Right renal pelvis (tissue), 4 donors: ENCODE results near the gene SCIMP. TPM values are rescaled to one million over a fixed set of nuclear protein-coding genes. Genes with fewer than 3 reads are reported as not detected.

Experiments used
- DNase-seq, 4 donors: peaks; one replicate each; pipeline ENCODE4 v3.0.0-alpha.2; 2013; ENCODE audit warnings: low read depth in 4 of 4, low spot score in 3 of 4, missing footprints in 1 of 4
- polyA plus RNA-seq, 4 donors: library from polyadenylated mRNA; unstranded; fragments of 120-200 nt; gene quantifications; one replicate each; pipeline ENCODE4 v1.2.1, GENCODE V29; 2013; ENCODE audit not compliant: insufficient read length in 4 of 4

Gene SCIMP
- 1 to 10 TPM; 1.2 to 1.8 (median 1.4) TPM for polyA plus RNA-seq

DNA sequence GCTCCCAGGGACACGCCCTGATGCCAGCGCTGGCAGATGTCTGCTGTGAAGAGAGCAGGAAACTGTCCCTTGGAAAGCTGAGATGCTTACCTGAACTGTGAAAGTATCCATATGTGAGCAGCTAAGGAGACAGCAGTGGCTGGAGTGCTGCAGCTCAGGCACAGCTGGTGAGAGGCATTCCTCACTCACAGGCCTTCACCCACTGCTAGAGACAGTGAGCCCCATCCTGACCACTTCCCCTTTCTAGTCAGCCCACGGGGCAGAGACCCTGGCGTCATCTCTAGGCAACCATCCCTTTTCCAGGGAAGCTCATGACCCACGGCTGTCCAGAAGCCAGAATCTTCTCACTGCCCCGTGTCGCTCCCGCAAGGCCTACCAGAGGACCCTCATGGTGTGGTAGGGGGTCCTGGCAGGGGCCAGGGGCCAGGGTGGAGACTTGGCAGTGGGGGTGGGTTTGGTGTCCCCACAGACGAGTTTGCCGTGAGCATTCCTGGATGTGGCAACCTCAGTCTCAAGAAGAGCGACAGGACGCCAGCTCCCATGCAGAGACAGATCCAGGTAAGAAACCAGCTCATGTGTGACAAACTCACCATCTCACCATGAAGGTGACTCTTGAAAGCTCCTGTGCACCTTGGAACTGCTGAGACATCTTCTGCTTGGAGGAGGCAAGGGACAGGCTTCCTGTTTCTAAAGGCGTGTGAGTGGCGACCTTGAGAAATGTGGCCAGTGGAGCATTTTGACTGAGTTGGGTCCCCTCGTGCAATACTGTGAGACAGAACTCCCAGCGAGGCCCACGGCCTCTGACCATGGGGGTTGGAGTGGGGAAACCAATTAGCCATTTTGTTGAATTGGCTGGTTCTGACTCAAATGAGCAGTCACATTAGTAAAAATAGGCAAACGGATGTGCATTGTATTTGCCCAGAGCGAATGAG is at the start of gene SCIMP:
SCIMP (minus strand) TSS at position 216 of the 932 bp plus-strand sequence; CDS start at position 111, 105 bp downstream.
- no peak for DNase-seq

DNA sequence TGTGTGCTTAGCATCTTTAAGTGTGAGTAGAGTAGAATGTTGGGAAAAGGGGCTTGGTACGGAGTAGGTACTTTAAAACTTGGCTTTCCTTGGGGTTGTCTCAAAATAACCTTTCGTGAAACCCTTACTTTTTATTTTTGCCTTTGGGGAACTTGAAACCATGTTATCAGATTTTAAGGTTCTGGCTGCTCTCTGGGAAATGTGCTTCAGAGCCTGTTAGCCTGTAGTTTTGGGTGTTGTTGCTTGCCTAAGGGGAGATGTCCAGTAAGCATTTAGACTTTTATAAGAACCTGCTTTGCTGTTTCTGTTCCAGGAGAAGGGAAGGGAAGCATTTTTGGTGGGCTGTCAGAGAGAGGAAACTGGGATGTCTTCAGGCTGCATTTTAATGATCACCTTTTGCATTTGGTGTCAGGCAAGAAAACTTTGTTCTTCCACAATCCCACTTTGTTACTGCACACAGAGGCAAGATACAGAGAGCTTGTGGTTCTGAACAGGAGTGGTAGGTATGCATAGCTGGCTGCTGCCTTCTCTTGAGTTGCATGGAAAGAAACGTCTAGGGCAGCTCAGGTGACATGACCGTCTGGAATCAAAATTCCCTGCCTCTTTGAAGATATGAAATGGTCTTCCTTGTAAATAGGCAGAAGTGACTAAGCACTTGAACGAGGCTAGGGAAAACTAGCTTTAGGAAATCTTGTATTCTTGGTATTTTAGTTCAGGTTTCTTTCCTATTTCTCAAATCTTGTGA is 49.1 kb upstream of the SCIMP start:
- DNase-seq, result no peak

DNA sequence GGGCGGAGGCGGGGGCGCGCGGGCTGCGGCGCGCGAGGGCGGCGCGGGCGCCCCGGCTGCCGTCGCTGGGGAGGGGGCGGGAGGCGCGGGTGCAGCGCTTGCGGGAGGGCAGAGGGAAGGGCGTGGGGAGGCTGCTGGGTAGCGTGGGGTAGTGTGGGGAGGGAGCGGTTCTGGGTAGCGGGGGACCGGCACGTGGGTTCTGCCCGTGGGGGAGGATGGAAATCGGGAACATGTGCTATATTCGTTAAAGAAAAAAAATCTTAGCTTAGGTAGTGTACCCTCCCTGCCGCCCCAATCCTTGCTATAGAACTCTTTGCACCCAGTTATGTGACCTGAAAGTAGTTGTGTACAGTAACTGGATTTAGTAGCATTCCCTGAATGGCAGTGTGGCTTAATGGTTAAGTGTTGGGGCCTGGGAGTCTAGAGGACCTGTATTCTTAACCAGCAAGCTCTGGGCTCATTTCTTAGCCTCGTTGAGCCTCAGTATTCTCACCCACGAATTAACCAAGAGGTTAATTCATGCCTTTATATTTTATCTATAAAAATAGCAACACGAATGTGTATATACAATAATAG is 48.1 kb upstream of the SCIMP start:
- peak in 1 of 4 donors; percentile 6 for DNase-seq

DNA sequence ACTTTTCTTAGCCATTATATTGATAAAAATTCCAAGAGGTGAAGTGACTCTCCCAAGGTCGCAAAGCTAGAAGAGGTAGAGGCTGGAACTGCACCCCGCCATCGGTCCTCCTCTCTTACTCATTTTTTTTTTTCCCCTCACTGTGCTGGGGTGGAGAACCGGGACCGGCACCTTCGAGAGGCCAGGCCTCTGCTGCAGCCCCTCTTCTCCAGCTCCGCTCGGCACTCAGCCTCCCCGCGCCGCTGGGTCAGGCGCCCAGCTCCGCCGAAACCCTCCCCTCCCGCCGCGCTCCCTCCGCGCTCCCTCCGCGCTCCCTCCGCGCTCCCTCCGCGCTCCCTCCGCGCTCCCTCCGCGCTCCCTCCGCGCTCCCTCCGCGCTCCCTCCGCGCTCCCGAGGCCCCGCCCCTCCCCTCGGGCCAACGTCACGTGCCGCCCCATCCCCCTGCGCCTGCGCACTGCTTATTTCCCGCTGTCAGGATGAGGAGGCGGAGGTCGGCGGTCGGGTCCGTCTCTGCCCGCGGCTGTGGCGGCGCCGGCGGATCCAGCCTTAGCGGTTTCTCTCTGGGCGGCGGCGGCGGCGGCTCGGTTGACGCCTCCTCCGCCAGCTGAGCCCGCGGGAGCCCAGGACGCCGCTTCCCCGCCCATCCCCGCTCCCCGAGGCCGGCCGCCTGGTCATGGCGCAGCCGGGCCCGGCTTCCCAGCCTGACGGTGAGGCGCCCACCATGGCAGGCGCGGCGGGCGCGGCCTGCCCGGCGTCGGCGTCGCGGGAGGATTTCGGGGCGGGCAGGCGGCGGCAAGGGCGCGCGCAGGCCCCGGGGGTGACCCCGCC is 47.4 kb upstream of the SCIMP start, which contains the start of gene RABEP1:
RABEP1 (plus strand) TSS at position 471 of the 828 bp plus-strand sequence; CDS start at position 674, 203 bp downstream.
- DNase-seq, result peak; percentile 79 to 83 (median 82)

DNA sequence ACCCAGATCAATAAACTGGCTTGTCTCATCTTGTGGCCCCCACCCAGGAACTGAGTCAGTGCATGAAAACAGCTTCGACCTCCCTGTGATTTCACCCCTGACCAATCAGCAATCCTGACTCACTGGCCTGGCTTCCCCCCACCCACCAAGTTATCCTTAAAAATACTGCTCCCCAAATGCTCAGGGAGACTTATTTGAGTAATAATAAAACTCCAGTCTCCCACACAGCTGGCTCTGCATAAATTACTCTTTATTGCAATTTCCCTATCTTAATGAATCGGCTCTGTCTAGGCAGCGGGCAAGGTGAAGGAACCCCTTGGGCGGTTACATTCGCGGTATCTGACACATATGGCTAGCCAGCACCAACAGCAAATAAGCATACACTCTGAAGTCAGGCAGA is 37.7 kb upstream of the SCIMP start:
- DNase-seq, result no peak

DNA sequence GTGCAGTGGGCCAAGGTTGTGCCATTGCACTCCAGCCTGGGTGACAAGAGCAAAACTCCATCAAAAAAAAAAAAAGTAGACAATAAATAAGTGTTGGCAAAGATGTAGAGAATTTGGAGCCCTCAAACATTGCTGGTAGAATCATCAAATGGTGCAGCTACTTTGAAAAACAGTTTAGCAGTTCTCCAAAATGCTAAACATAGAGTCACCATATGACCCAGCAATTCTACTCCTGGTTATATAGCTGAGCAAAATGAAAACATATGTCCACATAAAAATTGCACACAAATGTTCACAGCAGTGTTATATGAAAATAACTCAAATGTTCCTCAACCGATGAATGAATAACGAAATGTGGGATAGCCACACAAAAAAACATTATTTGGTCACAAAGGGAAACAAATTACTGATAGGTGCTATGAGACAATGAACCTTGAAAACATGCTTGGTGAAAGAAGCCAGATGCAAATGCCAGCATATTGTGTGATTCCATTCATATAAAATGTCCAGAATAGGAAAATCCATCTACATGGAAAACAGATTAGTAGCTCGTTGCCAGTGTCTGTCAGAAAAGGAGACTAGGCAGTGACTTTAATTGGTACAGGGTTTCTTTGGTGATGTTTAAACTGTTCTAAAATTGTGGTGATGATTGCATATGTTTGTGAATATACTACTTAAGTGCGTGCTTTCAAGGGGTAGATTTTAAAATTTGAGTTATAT is 34.7 kb upstream of the SCIMP start:
- no peak for DNase-seq

DNA sequence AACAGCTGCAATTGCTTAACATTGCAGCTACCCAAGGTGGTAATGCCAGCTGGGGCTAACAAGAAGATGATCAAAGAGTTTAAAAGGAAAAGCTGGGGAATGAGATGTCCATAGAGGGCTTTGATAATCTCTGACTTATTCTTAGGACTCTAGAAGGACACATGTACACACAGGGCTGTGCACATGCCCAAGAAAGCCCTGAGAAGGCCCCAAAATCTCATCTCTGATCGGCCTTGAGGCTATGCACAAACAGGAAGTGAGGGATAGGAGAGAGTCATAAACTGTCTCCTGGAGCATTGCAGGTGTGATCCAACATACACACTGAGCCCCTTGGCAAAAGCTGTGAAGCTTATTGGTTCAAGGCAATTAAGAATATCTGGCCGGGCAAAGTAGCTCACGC is 30.2 kb upstream of the SCIMP start:
- no peak for DNase-seq

DNA sequence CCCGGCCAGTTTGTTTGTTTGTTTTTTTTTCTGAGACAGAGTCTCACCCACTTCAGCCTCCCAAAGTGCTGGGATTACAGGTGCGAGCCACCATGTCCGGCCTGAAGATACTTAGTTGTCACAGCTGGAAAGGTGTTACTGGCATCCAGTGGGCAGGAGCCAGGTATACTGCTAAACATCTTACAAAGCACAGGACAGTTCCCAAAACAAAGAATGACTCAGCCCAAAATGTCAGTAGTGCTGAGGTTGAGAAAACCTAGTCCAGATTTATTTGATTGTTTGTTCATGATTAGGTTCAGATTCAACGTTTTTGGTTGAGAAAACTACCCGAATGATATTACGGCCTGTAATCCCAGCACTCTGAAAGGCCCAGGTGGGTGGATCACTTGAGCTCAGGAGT is 28.8 kb upstream of the SCIMP start:
- DNase-seq, result no peak

DNA sequence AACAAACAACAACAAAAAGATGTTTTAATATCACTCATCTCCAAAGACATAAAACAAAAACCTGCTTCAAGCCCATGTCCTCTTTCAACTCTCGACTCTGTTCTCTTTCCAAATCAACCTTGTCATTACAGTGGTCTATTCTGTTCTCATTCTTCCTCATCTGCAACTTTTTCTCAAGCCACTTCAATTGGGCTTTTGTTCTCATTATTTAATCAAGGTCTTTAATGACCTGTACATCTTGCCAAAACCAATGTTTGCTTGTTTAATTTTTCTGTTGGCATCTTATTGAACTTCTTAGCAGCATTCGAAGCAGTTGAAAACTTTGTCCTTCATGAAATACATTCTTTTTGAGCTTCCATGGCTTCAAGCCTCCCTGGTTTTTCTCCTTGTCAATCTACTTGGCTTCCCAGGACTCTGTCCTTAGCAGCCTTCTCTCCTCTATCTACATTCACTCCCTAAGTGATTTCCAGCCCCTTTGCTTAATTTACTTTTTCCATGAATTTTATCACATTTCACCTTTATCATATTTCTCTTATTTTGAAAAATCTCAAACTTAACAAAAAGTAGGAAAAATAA is 27.8 kb upstream of the SCIMP start:
- no peak for DNase-seq

DNA sequence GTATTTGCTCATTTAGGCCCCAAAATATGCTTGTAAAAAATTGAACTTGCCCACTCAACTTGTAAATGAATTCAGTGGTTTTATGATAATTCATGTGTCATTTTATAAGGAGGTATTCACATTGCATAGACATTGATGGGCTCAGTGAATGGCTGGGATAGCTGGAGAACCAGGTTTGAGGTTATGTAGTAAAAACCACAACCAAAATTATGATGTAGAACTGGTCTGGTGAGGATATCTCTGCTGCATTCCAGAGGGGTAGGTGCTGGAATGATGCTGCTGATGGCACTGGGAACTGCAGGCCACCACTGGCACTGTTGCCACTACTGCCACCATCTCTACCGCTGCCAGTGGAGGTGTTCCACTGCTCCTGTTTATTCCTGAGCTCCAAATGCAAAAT is 25.9 kb upstream of the SCIMP start:
- DNase-seq, result no peak

DNA sequence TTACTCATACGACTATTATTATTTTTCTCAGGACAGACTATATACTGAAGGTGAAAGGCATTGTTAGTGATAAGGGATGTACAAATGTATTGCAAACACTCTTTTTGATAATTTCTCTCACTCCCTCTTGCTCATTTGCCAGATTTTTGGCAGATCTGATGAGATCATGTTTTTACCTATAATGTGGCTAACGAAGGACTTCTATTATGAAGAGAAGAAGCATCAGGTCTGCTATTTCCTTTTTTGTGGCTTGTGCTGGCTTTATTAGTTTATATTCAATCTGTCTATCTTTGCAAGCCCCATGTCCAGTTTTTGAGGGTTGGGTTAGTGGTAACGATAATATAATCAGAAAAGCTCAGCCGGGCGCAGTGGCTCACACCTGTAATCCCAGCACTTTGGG is 22.5 kb upstream of the SCIMP start:
- no peak for DNase-seq

DNA sequence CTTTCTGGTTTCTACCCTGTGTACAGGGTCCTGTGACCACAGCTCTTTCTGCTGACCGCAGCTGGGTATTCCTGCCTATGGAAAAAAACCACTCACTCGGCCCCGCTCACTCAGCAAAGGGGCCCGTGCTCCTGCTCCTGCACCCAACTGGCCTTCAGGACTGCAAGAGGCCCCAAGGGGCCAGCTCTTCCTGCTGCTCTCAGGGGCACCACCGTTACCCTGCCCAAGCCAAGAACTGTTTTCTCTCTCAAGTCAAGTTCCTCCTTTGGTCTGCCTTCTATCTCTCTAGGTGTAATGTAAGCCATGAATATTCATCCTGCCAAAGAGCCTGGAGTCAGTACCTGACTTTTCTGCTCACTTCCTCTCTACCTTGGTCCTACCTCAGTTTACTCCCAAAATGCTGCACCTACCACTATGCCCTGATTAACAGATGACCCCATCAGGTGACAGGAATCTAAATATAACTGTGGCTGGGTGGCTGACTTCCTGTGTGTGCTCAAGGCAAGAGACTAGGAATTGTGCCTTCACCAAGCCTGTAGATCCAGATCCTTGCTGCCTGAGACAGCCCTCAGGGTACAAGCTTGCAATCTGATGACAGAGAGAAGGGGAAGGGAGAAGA is 20.4 kb upstream of the SCIMP start:
- no peak for DNase-seq

DNA sequence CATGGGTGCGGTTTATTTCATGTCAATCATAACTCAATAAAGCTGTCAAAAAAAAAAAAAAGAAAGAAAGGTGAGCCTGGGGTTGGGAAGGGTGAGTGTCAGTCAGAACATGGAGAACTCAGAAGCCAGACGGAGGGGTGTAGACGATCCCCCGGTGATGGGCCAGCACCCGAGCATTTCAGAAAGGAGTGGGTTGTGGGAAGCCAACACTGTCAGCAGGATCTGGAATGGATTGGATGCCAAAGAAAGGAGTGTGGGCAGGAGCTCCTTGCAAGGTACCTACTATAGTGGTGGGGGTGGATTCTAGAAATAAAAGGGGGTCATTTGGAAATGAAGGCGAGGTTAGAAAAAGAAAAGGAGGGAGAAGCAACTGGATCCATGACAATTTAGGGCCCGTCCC is 19.8 kb upstream of the SCIMP start:
- DNase-seq, result no peak

DNA sequence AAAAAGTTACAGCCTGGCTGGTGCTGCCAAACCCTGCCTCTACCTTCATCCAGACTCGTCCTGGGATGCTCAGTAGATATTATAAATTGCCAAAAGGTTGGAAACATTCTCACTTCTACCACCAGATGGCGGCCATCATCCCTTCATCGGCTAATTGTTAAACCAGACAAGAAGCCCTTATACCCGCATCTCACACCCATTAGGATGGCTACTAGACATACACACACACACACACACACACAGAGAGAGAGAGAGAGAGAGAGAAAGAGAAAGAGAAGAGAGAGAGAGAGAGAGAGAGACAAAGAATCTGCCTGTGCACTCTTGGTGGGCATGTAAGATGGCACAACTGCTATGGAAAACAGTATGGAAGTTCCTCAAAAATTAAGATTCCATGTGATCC is 15.0 kb upstream of the SCIMP start:
- peak; percentile 46 to 56 (median 52) for DNase-seq

DNA sequence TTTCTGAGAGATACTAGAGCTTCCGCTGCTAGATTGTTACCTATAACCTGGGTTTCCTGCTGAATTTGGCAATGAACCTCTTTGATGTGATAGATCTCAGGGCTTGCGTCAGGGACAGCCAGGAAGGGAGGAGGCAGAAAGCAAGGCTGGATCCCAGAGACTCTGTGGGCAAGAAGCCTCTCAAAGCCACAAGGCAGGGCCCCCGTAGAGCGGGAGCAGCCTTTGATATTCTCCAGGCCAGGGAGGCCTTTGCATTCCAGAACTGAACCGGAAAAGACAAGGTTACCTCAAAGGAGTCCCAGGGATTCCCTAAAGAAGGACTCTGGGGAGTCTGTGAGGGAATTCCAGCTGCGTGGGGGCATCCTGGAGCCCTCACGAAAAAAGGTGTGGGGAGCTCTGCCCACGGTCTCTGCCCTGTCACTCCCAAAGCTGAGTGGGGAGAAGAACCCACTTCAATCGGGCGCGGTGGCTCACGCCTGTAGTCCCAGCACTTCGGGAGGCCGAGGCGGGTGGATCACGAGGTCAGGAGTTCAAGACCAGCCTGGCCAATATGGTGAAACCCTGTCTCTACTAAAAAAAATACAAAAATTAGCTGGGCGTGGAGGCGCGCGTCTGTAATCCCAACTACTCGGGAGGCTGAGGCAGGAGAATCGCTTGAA is 14.3 kb upstream of the SCIMP start:
- no peak for DNase-seq

DNA sequence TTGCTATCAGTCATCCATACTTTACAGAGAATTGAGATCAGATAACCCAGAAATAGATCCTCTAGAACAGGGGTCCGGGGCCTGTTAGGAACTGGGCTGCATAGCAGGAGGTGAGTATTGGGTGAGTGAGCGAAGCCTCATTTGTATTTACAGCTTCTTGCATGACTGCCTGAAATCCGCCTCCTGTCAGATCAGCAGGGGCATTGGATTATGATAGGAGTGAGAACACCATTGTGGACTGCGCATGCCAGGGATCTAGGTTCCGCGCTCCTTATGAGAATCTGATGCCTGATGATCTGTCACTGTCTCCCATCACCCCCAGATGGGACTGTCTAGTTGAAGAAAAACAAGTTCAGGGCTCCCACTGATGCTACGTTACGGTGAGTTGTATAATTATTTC is 13.0 kb upstream of the SCIMP start:
- DNase-seq, result no peak

DNA sequence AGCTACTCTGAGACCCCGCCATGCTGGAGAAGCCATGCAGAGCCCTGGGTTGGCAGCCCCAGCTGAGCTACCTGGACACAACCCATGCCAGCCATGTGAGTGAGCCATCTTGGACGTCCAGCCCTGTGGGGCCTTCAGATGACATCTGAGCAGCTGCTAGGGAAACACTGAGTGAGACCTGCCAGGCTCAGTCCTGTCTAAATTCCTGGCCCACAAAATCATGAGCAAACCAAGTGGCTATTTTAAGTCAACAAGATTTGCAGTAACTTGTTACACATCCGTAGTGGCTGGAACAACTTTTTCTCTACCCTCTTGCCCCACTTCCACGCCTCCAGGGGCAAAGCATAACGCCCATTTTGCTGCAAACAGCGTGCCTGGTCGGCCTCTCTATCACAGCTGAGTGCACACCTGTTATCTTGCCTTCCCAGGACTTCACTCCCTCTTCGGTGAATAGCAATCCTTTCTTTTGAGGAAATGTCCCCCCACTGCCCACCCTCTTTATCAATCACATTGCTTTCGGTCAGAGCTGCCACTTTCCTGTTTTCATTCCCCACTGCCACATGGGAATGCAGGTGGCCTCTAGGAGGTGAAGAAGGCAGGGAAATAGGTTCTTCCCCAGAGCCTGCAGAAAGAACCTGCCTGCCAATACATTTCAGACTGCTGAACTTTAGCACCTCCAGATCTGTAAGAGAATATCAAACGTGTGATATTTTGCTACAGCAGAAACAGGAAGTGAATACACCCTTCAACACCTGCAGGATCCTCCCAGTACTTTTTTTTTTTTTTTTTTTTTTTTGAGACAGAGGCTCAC is 7.4 kb upstream of the SCIMP start:
- DNase-seq, result no peak
